Loucy (cell line): ENCODE results near the gene NCKAP5.

ENCODE experiments used
- H2AFZ ChIP-seq: fragments of 200-600 bp; sonication (generic); 2 replicates; pipeline ENCODE4 v1.6.0; 2016; ENCODE audit warnings: antibody characterized with exemption, mild to moderate bottlenecking, low read length, moderate library complexity
- H3F3A ChIP-seq: fragments of 200-600 bp; 2 replicates; pipeline ENCODE4 v1.6.0; 2016; ENCODE audit warnings: antibody characterized with exemption, low read depth, mild to moderate bottlenecking
- H3K27me3 ChIP-seq: fragments of 200-600 bp; sonication (generic); 2 replicates; pipeline ENCODE4 v1.6.1; 2014; ENCODE audit warnings: low read length, mild to moderate bottlenecking; ENCODE audit not compliant: insufficient read depth, poor library complexity, severe bottlenecking
- H3K36me3 ChIP-seq: fragments of 200-600 bp; sonication (generic); 2 replicates; pipeline ENCODE4 v1.6.1; 2016; ENCODE audit warnings: low read length; ENCODE audit not compliant: insufficient read depth
- H3K4me1 ChIP-seq: fragments of 200-600 bp; sonication (generic); 2 replicates; pipeline ENCODE4 v1.5.1; 2014; ENCODE audit warnings: low read length, mild to moderate bottlenecking; ENCODE audit not compliant: insufficient read depth, poor library complexity, severe bottlenecking
- H3K4me2 ChIP-seq: fragments of 200-600 bp; sonication (generic); 2 replicates; pipeline ENCODE4 v1.6.0; 2014; ENCODE audit warnings: antibody characterized with exemption, low read length, low read depth, mild to moderate bottlenecking; ENCODE audit not compliant: poor library complexity, severe bottlenecking
- H3K4me3 ChIP-seq: fragments of 200-600 bp; sonication (generic); 2 replicates; pipeline ENCODE4 v1.5.1; 2014; ENCODE audit warnings: low read length, mild to moderate bottlenecking, mixed read lengths; ENCODE audit not compliant: poor library complexity, severe bottlenecking
- H3K79me2 ChIP-seq: fragments of 200-600 bp; sonication (generic); 2 replicates; pipeline ENCODE4 v1.6.1; 2014; ENCODE audit warnings: low read length; ENCODE audit not compliant: insufficient read depth
- H3K9ac ChIP-seq: fragments of 200-600 bp; sonication (generic); 2 replicates; pipeline ENCODE4 v1.6.0; 2014; ENCODE audit warnings: mild to moderate bottlenecking, low read depth, low read length, moderate library complexity; ENCODE audit not compliant: poor library complexity, severe bottlenecking
- H3K9me2 ChIP-seq: fragments of 200-600 bp; sonication (generic); replicated peaks from 2 replicates; pipeline ENCODE4 v1.6.1; 2016; ENCODE audit warnings: low read depth, low read length, mixed read lengths
- H3K9me3 ChIP-seq: fragments of 200-600 bp; sonication (generic); 2 replicates; pipeline ENCODE4 v1.6.1; 2014; ENCODE audit warnings: mild to moderate bottlenecking, antibody characterized with exemption, low read length, low read depth; ENCODE audit not compliant: insufficient read depth
- H4K20me1 ChIP-seq: fragments of 200-600 bp; sonication (generic); 2 replicates; pipeline ENCODE4 v1.6.0; 2014; ENCODE audit warnings: antibody characterized with exemption, low read length, mild to moderate bottlenecking; ENCODE audit not compliant: insufficient read depth, poor library complexity, severe bottlenecking
- CTCF ChIP-seq: fragments of 200-600 bp; sonication (generic); conservative IDR thresholded peaks from 2 replicates; pipeline ENCODE4 v1.5.1; 2014; ENCODE audit warnings: mild to moderate bottlenecking, antibody characterized with exemption, low read length
- EZH2phosphoT487 ChIP-seq: fragments of 200-600 bp; IDR thresholded peaks from 2 replicates; pipeline ENCODE4 v1.6.1; 2018; ENCODE audit warnings: antibody characterized with exemption, mild to moderate bottlenecking, moderate library complexity, borderline replicate concordance

The NCKAP5 gene

GRCh38 chr2:132795220-132795619 lies 773.0 kb downstream of the NCKAP5 start:
- H3K4me1 ChIP-seq: no peaks in the 10 kb centered on the region
- no peaks in the 10 kb centered on the region for H3K79me2 ChIP-seq

GRCh38 chr2:132793532-132793931 lies 774.7 kb downstream of the NCKAP5 start:
- Histone ChIP-seq H3K27me3 (no peaks in the 10 kb centered on the region), H3K79me2 (no peaks in the 10 kb centered on the region), H3K9me3 (no peaks in the 10 kb centered on the region), H3K4me2 (no peak overlapping the region), H2AFZ (no peak overlapping the region), H4K20me1 (no peaks in the 10 kb centered on the region), H3K4me1 (no peaks in the 10 kb centered on the region), H3K9me2 (no peaks in the 10 kb centered on the region), H3K36me3 (no peaks in the 10 kb centered on the region), H3F3A (no peaks in the 10 kb centered on the region), H3K9ac (no peak overlapping the region), H3K4me3 (no peak overlapping the region)
- TF ChIP-seq CTCF (no peak), EZH2phosphoT487 (no peak)

More at GRCh38 chr2:132795220-132795619, 773.0 kb downstream of the NCKAP5 start:
- Histone ChIP-seq H3K9ac (no peak overlapping the region), H3K27me3 (no peaks in the 10 kb centered on the region), H3K9me3 (no peaks in the 10 kb centered on the region), H3F3A (no peaks in the 10 kb centered on the region), H4K20me1 (no peaks in the 10 kb centered on the region), H3K9me2 (no peaks in the 10 kb centered on the region), H2AFZ (no peak overlapping the region), H3K4me2 (no peak overlapping the region), H3K4me3 (no peak overlapping the region), H3K36me3 (no peaks in the 10 kb centered on the region)
- no peak for TF ChIP-seq CTCF
- TF ChIP-seq EZH2phosphoT487: no peak

DNA sequence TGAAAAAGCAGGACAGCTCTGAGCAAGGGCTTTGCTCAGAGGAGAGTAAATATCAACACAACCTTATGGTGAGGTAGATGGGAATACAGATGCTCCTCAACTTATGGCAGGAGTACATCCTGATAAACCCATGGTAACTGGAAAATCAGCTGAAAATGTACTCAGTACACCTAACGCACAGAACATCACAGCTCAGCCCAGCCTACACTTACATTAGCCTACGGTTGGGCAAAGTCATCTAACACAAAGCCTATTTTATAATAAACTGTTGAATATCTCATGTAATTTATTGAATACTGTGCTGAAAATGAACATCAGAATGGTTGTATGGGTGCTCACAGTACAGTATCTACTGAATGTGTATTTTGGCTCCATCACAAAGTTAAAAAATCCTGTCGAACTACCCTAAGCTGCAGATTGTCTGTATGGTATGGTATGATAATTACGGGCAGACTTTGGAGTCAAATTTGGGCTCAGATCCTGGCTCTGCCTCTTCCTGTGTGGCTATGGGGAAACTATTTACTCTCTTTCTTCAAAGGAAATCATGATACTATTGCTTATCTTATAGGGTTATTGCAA lies 778.0 kb downstream of the NCKAP5 start:
- no peaks in the 10 kb centered on the region for H3K9me2 ChIP-seq
- no peaks in the 10 kb centered on the region for H3K27me3 ChIP-seq
- H4K20me1 ChIP-seq: no peaks in the 10 kb centered on the region
- no peaks in the 10 kb centered on the region for H3K79me2 ChIP-seq
- H2AFZ ChIP-seq: no peak overlapping the region
- H3F3A ChIP-seq: no peaks in the 10 kb centered on the region
- no peak overlapping the region for H3K4me2 ChIP-seq
- no peaks in the 10 kb centered on the region for H3K4me1 ChIP-seq
- H3K36me3 ChIP-seq: no peaks in the 10 kb centered on the region
- no peak overlapping the region for H3K4me3 ChIP-seq
- H3K9me3 ChIP-seq: no peaks in the 10 kb centered on the region
- no peak overlapping the region for H3K9ac ChIP-seq
- TF ChIP-seq CTCF (no peak), EZH2phosphoT487 (no peak)
